Activated B cell treated with CpG ODN at 0.5 μM for 24 hours (primary cell): ENCODE data around the gene C19orf85. TPM values are rescaled to one million over a fixed set of nuclear protein-coding genes. Genes with fewer than 3 reads are reported as not detected.
"Not testable (repeated sequence)": the region's sequence is repeated elsewhere in the genome, so short reads cannot be mapped to it uniquely, and the experiment has no call there.

Source experiments
- ATAC-seq: fragments of 200-7000 bp; cut with Tn5 transposase; one replicate; pipeline ENCODE4 v1.10.0; 2021; ENCODE audit warnings: low read depth, mild to moderate bottlenecking, moderate library complexity
- CTCF ChIA-PET: fragments of 350-600 bp; sonication (Branson Sonifier 250); formaldehyde crosslinking; loops from one replicate; lab custom pipeline; 2021; ENCODE audit warnings: antibody characterized with exemption; lab: Charles Lee
- POLR2A ChIA-PET: fragments of 350-600 bp; sonication (Branson Sonifier 250); formaldehyde crosslinking; loops from one replicate; lab custom pipeline; 2021; ENCODE audit warnings: antibody characterized with exemption; lab: Charles Lee
- DNase-seq: peaks from one replicate; pipeline ENCODE4 v3.0.0; 2022
- H3K27ac Mint-ChIP-seq: one replicate; pipeline ENCODE4 v1.8.0; 2020; ENCODE audit warnings: mixed read lengths
- H3K27me3 Mint-ChIP-seq: one replicate; pipeline ENCODE4 v1.8.0; 2021; ENCODE audit warnings: mixed read lengths
- H3K36me3 Mint-ChIP-seq: one replicate; pipeline ENCODE4 v1.8.0; 2021; ENCODE audit warnings: low read depth, mixed read lengths
- H3K4me1 Mint-ChIP-seq: one replicate; pipeline ENCODE4 v1.8.0; 2021; ENCODE audit warnings: mixed read lengths
- H3K4me3 Mint-ChIP-seq: one replicate; pipeline ENCODE4 v1.8.0; 2020; ENCODE audit warnings: mild to moderate bottlenecking, mixed read lengths
- H3K9me3 Mint-ChIP-seq: one replicate; pipeline ENCODE4 v1.8.0; 2020; ENCODE audit warnings: mixed read lengths
- intact Hi-C: fragments of 100-400 bp; cut with micrococcal nuclease; formaldehyde crosslinking; loops from one replicate; pipeline ENCODE4 v1.15.1; 2024
- total RNA-seq: library from RNA; stranded (reverse); gene quantifications from 2 replicates; pipeline ENCODE4 v1.2.3, GENCODE V29; 2022
- TF ChIP-seq, protein P1 (sequence below): fragments of 200-600 bp; IDR thresholded peaks from one replicate; pipeline ENCODE4 v1.8.0; 2022; ENCODE audit warnings: antibody characterized with exemption, mild to moderate bottlenecking

The C19orf85 gene
- total RNA-seq, 1 donor from 2014 or later: not detected

DNA sequence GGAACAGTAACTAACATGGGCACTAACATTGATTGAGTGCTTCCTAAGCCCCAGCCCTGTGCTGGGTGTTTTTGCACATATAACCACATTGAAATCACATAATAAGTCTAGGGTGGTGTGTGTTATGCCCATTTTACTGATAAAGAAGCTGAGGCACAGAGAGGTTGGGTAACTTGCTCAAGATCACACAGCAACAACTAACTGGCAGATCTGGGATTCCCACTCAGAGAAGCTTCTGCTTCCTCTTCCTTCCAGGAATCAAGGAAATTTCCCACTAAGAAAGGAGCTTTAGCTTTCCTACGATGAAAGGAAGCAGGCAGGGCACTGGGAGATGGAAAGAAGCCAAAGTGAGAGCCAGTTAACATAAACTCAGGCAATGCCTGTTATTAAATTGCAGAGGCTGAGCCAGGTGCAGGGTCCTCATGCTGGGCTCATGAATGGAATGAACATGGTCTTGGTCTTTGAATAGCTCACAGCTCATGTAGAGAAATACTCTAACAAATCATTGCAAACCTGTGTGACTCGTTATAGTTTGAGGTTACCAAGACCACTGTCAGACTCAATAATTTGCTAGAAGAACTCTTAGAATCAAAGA lies 33.8 kb upstream of the C19orf85 start:
- Mint-ChIP-seq H3K9me3 (no peaks in the 10 kb centered on the region), H3K27ac (no peak overlapping the region), H3K4me3 (no peak overlapping the region), H3K27me3 (no peaks in the 10 kb centered on the region), H3K4me1 (peaks cover 3% of the 10 kb centered on the region), H3K36me3 (no peaks in the 10 kb centered on the region)
- TF ChIP-seq, protein P1, sequence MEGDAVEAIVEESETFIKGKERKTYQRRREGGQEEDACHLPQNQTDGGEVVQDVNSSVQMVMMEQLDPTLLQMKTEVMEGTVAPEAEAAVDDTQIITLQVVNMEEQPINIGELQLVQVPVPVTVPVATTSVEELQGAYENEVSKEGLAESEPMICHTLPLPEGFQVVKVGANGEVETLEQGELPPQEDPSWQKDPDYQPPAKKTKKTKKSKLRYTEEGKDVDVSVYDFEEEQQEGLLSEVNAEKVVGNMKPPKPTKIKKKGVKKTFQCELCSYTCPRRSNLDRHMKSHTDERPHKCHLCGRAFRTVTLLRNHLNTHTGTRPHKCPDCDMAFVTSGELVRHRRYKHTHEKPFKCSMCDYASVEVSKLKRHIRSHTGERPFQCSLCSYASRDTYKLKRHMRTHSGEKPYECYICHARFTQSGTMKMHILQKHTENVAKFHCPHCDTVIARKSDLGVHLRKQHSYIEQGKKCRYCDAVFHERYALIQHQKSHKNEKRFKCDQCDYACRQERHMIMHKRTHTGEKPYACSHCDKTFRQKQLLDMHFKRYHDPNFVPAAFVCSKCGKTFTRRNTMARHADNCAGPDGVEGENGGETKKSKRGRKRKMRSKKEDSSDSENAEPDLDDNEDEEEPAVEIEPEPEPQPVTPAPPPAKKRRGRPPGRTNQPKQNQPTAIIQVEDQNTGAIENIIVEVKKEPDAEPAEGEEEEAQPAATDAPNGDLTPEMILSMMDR: no peak
- no peak for DNase-seq
- ChIA-PET POLR2A (no interaction called here), CTCF (interaction anchor here (1.0 to 1.3 kb wide), 2 partner anchors 31 to 357 kb away, joined by 3 to 4 read pairs; no protein-coding TSS in a partner anchor)
- ATAC-seq: no peak
- intact Hi-C loops: no loop called here

DNA sequence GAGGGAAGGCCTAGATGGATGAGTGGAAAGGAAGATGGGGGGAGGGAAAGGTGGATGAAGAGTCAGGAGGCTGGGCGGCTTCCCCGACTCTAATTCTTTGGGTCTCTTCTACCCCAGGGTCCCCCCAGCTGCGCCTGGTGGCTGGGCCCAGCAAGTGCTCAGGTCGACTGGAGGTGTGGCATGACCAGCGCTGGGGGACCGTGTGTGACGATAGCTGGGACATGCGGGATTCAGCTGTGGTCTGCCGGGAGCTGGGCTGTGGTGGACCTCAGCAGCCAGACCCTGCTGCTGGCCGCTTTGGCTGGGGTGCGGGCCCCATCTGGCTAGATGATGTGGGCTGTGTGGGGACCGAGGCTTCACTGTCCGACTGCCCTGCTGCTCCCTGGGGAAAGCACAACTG lies 33.2 kb upstream of the C19orf85 start:
- Mint-ChIP-seq H3K27ac (no peak overlapping the region), H3K4me1 (no peaks in the 10 kb centered on the region), H3K4me3 (no peak overlapping the region), H3K9me3 (no peaks in the 10 kb centered on the region), H3K36me3 (no peaks in the 10 kb centered on the region), H3K27me3 (peaks cover 2% of the 10 kb centered on the region)
- TF ChIP-seq, protein P1: no peak
- DNase-seq (no peak), ATAC-seq (no peak)
- POLR2A ChIA-PET: no interaction called here
- intact Hi-C loops: no loop called here
- CTCF ChIA-PET: interaction anchor here (1.3 kb wide), 1 partner anchor 357 kb away, joined by 4 read pairs; no protein-coding TSS in a partner anchor

DNA sequence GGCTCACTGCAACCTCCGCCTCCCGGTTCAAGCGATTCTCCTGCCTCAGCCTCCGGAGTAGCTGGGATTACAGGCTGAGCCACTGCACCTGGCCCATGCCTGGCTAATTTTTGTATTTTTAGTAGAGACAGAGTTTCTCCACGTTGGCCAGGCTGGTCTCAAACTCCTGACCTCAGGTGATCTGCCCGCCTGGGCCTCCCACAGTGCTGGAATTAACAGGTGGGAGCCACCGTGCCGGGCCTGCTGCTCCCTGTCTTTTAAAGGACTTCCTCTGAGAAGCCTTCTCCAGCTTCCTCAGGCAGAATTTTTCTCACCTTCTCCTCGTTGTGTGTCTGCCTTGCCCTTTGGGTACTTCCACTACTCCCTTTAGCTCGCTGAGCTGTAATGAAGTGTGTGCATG lies 32.3 kb upstream of the C19orf85 start:
- POLR2A ChIA-PET, H3K27ac Mint-ChIP-seq, DNase-seq, CTCF ChIA-PET, H3K36me3 Mint-ChIP-seq, H3K4me3 Mint-ChIP-seq, intact Hi-C loops, H3K4me1 Mint-ChIP-seq, H3K9me3 Mint-ChIP-seq, H3K27me3 Mint-ChIP-seq, ATAC-seq: not testable (repeated sequence)

DNA sequence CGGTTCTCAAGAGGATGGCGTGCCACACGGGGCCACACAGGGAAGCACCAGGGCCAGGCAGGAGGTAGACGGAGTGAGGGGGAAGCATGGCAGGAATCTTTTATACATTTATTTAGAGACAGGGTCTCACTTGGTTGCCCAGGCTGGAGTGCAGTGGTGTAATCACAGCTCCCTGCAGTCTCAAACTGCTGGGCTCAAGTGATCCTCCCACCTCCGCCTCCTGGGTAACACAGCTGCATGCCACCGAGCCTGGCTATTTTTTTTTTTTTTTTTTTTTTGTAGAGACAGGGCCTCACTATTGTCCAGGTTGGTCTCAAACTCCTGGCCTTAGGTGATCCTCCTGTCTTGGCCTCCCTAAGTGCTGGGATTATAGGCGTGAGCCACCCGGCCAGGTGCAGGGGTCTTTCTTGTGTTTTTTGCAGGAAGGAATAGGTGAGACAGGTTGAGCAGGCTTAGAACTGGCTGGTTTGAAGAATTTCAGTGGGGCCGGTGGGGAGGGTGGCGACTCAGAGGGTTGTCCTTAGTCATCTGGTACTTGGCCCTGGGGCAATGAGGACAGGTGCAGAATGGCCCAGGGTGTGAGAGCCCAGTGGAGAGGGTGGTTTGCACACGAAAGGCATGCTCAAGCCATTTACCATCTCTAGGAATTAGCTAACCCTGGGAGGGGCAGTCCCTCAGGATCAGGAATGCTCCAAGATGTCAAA lies 31.2 kb upstream of the C19orf85 start:
- TF ChIP-seq, protein P1: no peak
- H3K4me1 Mint-ChIP-seq: no peaks in the 10 kb centered on the region
- peaks cover 9% of the 10 kb centered on the region for H3K27me3 Mint-ChIP-seq
- H3K36me3 Mint-ChIP-seq: no peaks in the 10 kb centered on the region
- intact Hi-C loops: no loop called here
- no peak overlapping the region for H3K4me3 Mint-ChIP-seq
- ChIA-PET POLR2A (interaction anchor here (0.6 kb wide), 1 partner anchor 27 kb away, joined by 3 read pairs; no protein-coding TSS in a partner anchor), CTCF (interaction anchor here (0.8 kb wide), 1 partner anchor 8 kb away, joined by 3 read pairs; no protein-coding TSS in a partner anchor)
- DNase-seq: no peak
- no peak for ATAC-seq
- H3K9me3 Mint-ChIP-seq: no peaks in the 10 kb centered on the region
- no peak overlapping the region for H3K27ac Mint-ChIP-seq

DNA sequence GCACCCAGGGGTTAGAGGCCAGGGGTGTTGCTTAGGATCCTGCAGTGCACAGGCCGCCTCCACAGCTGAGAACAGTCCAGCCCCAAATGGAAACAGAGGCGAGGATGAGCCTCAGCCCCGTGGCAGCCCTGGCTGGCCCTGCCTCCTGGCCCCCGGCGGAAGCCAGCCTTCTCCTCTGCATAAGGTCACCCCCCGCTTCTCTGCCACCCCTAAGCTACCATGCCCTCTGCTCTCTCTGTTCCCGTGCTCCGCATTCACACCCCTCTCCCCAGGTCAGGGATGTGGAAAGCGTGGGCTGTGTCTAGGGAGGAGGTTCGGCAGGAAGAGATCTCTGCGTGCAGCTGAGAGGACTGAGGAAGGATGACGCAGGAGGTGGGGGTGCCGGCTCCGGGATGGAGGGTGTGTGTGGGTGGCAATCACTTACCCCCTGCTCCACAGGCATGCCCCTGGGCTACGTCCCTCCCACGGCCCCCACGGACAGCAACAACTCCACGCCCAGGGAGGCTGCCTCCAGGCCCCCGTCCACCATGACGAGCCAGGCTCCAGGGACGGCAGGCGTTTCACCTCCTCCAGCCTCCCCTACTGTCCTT lies 29.7 kb upstream of the C19orf85 start:
- DNase-seq (no peak), ATAC-seq (no peak)
- POLR2A ChIA-PET: no interaction called here
- intact Hi-C loops: no loop called here
- H3K36me3 Mint-ChIP-seq: no peaks in the 10 kb centered on the region
- H3K4me3 Mint-ChIP-seq: no peak overlapping the region
- H3K27ac Mint-ChIP-seq: no peak overlapping the region
- no peaks in the 10 kb centered on the region for H3K4me1 Mint-ChIP-seq
- H3K27me3 Mint-ChIP-seq: peaks cover 9% of the 10 kb centered on the region
- no peaks in the 10 kb centered on the region for H3K9me3 Mint-ChIP-seq
- TF ChIP-seq, protein P1: no peak
- CTCF ChIA-PET: interaction anchor here (0.7 kb wide), 1 partner anchor 12 kb away, joined by 3 read pairs; no protein-coding TSS in a partner anchor
